GM23248 (cell line): ENCODE results near the gene CCDC127.

Source experiments
- EZH2 ChIP-seq: fragments of 200-600 bp; sonication (generic); IDR thresholded peaks from 2 replicates; pipeline ENCODE4 v1.6.1; 2018; ENCODE audit warnings: antibody characterized with exemption, mild to moderate bottlenecking; ENCODE audit not compliant: insufficient read depth, poor library complexity, severe bottlenecking
- EZH2phosphoT487 ChIP-seq: fragments of 200-600 bp; sonication (generic); IDR thresholded peaks from 2 replicates; pipeline ENCODE4 v1.6.1; 2018; ENCODE audit warnings: antibody characterized with exemption, moderate library complexity, mild to moderate bottlenecking, low read depth; ENCODE audit not compliant: insufficient read depth

DNA sequence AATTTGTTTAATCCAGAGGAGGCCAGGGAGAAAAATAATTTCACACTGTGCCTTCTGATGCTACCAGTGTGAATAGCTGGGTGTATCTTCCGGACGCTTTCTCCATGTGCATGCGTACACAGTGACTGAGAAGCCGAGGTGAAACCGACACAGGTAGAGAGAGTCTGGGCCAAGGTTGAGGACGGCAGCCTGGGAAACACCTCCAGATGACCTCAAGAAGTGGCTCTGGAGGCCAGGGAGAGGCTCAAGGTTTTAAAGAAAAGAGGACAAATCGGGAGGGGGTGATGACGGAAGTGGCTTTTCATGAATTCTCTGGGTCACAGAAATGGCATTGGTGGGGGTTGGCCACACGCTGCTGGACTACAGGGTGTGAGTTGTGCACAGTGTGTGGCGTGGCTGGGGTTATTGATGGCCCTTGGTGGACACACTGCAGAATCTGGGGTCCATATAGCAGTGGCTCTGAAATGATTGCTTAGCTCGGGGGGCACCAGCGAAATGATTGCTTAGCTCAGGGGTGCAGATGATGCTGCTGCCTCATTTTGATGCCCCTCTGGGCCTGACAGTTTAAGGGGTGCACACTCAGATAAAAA is 60.7 kb downstream of the CCDC127 start:
- no peak for TF ChIP-seq EZH2phosphoT487
- no peak for TF ChIP-seq EZH2
